GM18868 (cell line): ENCODE results near the gene TERT.
"Not testable (repeated sequence)": the region's sequence is repeated elsewhere in the genome, so short reads cannot be mapped to it uniquely, and the experiment has no call there.

ENCODE experiments used
- ATAC-seq: cut with Tn5 transposase; IDR thresholded peaks from one replicate; pipeline ENCODE4 v1.9.1; 2021; ENCODE audit warnings: mild to moderate bottlenecking, moderate library complexity; ENCODE audit not compliant: unreplicated experiment

The TERT gene

DNA sequence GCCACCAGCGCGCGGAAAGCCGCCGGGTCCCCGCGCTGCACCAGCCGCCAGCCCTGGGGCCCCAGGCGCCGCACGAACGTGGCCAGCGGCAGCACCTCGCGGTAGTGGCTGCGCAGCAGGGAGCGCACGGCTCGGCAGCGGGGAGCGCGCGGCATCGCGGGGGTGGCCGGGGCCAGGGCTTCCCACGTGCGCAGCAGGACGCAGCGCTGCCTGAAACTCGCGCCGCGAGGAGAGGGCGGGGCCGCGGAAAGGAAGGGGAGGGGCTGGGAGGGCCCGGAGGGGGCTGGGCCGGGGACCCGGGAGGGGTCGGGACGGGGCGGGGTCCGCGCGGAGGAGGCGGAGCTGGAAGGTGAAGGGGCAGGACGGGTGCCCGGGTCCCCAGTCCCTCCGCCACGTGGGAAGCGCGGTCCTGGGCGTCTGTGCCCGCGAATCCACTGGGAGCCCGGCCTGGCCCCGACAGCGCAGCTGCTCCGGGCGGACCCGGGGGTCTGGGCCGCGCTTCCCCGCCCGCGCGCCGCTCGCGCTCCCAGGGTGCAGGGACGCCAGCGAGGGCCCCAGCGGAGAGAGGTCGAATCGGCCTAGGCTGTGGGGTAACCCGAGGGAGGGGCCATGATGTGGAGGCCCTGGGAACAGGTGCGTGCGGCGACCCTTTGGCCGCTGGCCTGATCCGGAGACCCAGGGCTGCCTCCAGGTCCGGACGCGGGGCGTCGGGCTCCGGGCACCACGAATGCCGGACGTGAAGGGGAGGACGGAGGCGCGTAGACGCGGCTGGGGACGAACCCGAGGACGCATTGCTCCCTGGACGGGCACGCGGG is at the start of gene TERT:
Gene TERT (minus strand): TSS at position 234 of the 815 bp plus-strand sequence. CDS start 79 bp downstream, at position 155.
- no peak for ATAC-seq

DNA sequence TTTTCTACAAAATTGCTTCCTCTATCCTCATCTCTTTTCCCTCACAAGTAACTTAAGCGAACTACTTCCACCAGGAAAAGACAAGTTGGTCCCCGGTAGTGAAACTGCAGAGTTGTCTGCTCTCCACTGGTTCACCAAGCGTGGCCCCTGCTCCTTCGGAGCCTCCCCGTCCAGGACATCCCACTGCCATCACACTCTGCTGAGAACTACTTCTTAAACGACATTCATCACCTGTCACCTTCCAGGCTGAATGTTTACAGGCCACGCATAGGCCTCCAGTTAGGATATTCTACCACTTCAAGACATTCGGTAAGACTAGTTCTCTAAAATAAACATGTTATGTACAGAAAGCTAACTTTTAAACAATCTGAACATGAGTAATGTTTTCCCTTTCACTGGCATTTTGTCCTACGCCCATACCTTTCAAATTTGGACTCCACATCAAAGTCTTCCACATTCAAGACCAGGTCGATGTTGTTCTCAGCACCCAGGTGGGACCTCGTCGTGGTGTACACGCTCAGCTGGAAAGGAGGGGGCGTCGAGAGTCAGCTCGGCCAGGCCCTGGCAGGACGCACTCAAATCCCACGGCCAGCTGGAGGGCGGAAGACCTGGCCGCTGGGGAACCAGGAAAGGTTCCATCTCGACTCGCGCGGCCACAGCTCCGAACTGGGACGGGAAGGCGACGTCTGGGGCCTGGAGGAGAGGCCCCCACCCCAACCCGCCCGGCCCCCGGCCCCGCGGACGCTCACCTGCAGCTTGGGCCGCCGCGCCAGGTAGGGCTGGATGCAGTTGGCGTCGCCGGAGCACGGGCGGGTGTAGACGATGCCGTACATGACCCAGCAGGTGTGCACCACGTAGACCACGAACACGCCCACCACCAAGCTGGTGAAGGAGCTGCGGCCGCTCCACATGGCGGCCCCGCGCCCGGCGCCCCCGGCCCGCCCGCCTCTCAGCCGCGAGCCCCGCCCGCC is 49.3 kb upstream of the TERT start:
- ATAC-seq: peak; percentile 21

DNA sequence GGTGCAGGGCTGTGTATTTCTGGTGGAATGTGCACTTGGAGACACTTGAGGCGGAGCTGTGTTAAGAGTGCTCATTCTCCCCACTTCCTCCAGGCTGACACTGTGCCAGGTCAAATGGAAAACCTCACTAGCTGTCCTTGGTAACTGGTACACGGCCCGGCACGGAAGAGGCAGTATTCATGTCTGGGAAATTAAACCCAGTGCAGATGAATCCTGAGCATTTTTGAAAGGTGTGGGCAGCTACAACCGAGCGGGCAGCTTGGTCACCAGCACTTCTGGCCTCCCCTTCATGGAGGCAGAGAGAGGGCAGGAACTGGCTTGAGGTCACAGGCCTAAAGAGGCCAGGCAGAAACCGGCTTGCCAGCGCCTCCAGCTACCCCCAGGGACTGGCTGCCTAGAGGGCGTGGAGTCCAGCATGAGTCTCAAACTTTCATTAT is 48.5 kb upstream of the TERT start:
- ATAC-seq: no peak

DNA sequence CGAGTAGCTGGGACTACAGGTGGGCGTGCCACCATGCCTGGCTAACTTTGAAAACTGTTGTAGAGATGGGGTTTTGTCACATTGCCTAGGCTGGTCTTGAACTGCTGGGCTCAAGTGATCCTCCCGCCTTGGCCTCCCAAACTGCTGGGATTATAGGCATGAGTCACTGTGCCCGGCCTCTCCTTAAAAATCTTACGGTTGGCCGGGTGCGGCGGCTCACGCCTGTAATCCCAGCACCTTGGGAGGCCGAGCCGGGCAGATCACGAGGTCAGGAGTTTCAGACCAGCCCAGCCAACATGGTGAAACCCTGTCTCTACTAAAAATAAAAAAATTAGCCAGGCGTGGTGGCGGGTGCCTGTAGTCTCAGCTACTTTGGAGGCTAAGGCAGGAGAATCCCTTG is 47.8 kb upstream of the TERT start:
- not testable (repeated sequence) for ATAC-seq

DNA sequence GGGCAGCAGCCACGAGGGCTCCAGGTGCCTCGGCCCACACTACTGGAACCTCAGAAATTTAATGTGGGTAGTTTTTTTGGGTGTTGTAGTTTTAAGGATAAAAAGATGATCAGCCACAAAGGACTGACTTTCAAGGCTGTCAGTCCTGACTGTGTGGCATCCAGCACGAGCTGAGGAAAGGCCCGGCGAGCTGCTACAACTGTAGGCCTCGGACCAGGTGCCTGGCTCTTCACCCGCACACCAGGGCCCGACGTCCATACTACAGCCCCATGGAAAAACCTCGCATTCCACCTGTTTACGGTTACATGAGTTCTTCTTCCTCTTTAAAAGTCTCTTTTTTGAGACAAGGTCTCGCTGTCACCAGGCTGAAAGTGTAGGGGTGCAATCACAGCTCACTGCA is 47.4 kb upstream of the TERT start:
- no peak for ATAC-seq

DNA sequence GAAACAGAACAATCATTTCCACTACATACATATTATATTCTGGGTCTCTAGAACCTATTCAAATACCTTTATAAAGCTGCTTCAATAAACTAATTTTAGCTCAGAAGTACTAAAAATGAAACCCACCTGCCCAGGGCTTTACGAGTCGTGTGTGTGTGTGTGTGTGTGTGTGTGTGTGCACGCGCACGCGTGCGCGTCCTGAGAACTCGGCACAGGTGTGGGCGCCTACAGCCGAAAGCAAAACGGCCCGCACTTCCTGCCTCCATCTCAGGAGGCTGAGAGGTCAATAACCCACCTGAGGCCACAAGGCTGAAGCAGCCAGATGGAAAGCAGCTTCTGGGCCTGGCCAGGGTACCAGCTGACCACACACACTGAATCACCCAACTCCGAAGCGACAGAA is 47.0 kb upstream of the TERT start:
- peak; percentile 26 for ATAC-seq

DNA sequence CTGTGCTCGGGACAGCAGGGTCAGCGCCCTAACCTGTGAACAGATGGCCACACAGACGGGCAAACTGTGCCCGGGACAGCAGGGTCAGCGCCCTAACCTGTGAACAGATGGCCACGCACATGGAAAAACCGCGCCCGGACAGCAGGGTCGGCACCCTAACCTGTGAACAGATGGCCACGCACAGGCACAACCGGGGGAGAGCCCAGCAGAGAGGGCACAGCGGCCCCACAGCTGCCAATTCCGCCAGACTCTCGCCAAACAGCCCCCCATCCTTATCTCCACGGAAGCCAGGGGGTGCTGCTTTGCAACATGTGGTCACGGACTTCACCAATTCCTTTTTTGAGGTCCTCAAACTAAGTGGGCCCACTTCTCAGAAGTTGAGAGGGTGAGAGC is 44.9 kb upstream of the TERT start:
- ATAC-seq: not testable (repeated sequence)

DNA sequence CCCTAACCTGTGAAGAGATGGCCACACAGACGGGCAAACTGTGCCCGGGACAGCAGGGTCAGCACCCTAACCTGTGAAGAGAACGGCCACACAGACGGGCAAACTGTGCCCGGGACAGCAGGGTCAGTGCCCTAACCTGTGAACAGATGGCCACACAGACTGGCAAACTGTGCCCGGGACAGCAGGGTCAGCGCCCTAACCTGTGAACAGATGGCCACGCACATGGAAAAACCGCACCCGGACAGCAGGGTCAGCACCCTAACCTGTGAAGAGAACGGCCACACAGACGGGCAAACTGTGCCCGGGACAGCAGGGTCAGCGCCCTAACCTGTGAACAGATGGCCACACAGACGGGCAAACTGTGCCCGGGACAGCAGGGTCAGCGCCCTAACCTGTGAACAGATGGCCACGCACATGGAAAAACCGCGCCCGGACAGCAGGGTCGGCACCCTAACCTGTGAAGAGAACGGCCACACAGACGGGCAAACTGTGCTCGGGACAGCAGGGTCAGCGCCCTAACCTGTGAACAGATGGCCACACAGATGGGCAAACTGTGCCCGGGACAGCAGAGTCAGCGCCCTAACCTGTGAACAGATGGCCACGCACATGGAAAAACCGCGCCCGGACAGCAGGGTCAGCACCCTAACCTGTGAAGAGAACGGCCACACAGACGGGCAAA is 44.4 kb upstream of the TERT start:
- not testable (repeated sequence) for ATAC-seq

DNA sequence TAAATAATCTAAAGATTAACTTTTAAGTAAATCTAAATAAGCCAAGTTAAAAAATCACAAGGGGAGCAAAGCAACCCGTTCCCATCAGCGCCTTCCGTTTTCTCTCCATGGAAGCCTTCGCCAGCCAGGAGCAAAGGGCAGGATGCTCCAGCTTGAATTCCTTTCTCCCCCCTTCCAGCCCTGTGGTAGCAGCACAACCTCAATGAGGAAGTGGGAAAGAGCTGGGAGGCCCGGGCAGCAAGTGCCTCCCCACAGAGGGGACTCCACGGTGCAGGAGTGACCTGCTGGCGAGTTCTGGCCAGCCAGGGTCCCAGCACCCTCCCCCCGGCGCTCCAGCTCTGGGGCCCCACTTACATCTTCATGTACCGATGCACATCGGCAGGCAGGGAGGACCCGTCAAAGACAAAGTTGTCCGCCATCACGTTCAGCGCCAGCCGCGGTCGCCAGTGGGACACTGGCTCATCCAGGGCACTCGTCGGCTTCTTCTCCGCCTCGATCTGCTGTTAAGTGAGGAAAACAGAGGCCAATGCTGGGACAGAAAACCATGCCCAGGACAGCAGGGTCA is 43.7 kb upstream of the TERT start:
- ATAC-seq: no peak

DNA sequence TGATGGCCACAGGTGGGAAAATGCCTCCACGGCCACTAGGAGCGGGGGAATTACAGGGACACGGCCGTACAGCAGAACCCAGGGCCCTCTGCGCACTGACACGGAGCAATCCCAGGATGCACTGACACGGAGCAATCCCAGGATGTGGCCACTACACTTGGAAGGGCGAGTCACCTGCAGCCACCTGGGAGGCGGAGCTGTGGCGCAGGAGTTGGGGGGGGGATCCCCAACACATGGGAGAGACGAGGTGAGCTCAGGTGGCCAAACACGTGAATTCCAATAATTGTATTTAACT is 43.3 kb upstream of the TERT start:
- no peak for ATAC-seq

DNA sequence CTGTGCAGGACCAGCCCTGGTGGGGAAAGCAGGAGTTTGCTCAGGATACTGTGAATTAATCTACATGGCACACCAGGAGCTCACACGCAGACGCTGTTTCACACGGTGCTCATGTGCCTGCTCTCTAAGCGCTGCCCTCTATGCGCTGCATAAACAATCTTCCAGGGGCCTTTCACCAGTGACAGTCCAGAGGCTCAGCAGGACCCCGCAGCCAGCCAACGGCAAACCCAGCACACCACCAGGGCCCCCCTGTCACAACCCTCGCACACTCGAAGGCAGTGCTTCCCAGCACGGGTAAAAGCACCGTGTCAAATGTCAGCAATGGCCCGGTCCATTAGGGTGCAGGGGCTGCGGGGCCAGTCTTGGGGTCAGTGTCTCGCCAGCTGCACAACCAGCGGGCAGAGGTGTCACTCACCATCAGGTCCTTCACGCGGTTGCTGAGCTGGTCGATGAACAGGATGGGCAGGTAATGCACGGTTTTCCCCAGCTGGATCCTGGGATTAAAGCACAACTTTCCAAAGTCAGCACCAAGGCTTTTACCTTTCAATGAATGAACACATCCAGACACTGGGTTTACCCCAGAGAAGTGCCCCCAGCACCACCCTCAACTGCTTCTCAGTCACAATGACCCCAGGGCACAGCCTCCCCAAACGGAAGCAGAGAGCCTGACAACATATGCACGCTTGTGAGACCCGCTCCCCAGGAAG is 42.8 kb upstream of the TERT start:
- no peak for ATAC-seq

DNA sequence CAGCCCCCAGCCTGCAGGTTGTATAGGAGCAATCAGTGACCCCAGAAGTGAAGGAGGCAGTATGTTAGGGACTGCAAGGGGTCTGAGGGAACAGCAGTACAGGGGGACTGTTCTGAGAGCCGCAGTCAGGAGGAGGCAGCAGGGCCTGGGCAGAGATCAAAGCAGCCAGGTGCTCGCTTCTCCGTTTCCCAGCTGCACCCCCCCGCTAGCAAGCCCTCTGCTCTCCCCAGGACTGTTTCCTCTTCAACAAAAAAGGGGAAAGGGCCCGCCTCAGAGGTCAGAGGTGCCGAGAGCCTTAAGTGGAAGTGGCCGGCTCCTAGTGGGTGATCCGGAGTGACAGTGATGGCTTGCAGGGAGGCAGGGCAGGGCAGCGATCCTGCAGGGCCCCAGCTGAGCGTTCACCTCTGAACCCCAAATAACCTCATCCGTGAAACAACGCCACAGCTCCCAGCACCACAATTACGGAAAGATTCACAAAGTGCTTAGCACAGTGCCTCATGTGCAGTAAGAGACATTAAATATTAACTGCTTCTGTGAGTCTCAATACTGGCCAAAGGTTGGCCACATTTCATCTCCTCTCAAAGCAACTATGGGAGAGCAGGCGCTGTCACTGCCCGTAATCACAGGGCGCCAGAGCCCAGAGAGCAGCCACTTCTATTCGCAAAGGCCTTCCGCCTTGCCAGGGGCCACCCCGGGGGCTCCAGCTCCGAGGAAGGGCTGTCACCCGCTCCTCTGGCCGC is 42.1 kb upstream of the TERT start:
- no peak for ATAC-seq

DNA sequence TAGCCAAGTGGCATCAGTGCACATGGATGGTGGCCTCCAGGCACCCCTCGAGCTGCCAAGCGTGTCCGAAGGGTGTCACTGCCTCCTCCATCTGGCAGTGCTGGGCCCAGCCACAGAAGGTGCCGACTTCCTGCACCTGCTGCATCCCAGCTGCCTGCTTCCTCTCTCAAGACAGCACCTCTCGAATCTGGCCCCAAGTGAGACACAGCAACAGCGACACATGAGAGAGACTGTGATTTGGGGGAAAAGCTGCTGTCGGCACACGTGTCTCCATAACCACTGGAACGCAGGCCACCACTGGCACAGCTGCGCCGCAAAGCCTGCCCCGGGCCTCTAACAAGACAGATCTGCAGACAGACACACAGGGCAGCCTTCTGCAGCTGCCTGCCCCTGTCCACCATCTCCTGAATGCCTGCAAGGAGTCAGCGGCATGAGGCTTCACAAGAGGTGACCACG is 41.3 kb upstream of the TERT start:
- no peak for ATAC-seq

DNA sequence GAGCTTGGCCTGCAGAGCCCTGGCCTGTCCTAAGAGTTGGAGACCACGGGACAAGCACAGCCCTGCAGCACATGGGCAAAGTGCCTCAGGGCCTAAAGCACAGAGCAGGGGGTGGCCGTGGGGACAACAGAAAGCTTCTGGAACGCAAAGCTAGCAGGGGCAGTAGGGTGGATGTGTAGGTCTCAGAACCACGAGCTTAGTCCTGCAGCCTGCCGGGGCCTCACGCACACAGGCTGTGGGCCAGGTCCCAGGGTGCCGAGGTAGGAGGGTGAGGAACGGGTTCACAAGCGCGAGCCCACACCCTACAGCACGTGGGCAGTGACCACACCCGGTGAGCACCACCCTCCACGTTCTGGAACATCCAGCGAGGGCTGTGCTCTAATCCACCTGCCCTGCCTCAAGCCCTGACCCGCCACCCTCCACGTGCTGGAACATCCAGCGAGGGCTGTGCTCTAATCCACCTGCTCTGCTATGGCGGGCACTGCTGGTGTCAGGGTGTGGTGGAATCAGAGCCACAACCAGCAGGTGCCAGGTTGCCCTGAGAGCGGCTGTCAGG is 40.8 kb upstream of the TERT start:
- no peak for ATAC-seq

DNA sequence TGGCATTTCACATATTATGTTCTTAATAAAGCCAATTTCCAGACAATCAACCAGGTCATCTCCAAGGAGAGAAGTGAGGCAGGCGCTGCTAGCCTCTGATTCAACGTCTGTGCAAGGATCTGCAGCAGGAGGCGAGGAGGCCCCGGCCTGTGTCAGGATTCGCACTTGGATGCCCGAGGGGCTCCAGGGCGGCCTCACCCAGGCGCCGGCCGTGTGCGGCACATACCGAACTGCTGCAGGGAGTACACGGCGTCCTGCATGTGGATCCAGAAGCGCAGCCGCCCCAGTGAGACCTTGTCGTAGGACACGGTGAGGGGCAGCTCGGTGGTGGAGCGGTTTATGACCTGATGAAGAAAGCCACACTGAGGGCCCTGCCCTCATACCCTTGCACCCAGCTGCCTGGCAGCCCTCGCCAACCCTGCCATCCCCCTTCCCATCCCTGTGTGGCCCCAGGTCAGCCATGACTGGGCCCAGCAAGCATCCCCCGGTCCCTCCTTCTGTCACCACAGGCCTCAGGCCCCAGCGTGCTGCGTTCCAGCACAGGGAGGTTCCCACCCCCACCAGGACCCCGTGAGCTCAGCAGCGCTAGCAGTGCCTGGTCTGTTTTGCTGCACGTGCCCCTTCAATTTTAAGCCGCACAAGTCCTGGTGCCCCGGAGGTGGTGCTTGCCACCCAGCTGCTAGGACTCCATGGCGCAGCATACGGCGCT is 40.1 kb upstream of the TERT start:
- ATAC-seq: no peak

DNA sequence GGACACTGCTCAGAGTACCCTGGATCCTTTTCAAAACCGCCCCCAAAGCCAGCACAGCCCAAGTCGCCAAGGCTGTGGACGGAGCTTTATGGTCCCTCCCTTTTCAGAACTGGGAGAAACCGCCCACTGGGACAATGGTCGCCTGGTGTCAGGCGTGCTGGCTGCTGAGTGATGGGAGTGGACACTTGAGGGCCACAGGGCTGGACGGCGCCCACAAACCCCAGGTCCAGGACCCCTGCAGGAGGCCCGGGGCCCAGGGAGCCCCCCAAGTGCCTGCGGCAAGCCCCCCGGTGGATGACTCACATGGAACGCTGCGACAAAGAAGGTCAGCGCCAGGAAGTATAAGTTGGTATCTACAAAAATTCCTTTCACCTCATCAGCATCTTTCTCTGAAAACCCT is 39.1 kb upstream of the TERT start:
- no peak for ATAC-seq

DNA sequence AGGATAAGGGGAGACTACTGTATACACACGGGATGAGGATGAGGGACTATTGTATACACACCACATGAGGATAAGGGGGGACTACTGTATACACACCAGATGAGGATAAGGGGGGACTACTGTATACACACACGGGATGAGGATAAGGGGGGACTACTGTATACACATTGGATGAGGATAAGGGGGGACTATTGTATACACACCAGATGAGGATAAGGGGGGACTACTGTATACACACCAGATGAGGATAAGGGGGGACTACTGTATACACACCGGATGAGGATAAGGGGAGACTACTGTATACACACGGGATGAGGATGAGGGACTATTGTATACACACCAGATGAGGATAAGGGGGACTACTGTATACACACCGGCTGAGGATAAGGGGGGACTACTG is 38.4 kb upstream of the TERT start:
- not testable (repeated sequence) for ATAC-seq

DNA sequence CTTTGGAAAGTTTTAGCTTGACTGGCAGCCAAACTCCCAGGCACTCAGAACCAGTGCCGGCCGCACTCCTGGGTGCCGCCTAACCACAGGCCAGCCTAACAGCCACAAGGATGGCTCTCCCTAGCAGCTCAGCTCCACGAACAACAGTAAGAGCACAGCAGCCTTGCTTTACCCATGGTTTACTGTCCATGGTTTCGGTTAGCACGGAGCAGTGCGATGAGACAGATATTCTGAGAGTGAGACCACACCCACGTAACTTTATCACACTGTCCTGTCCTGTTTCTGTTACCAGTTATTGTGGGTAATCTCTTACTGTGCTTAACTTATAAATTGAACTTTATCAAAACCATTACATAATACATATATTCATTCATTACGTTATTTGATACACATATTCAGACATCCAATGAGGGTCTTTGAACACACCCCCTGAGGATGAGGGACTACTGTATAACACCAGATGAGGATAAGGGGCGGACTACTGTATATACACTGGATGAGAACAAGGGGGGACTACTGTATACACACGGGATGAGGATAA is 37.7 kb upstream of the TERT start:
- ATAC-seq: no peak
